Stimulated activated CD8-positive, alpha-beta memory T cell treated with anti-CD3 and anti-CD28 coated beads, Interleukin-7, amount 100 ng/mL, for 1 hour (primary cell): ENCODE data around the gene ROR1.

Source experiments
- DNase-seq, 2 donors: peaks; one replicate each; pipeline ENCODE4 v3.0.0-alpha.2; 2020; ENCODE audit warnings: low read depth in 2 of 2

The ROR1 gene

DNA sequence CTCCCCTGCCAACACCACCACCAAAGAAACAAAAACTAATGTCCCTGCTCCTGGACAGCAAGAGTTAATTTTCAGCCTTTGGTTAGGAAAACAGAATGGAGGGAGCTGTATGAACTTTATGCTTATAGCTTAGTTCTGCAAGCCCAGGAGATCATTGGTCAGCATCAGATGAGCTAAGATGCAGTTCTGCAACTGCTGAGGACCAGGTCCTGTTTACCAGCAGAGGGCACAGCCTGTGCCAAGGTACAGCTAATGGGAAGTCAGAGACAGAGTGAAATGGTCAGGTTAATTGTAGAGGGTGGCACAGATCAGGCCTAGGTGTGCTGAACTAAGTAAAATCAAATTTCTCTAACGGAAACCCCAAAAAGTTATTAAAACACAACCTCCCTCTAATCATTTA lies 161.3 kb downstream of the ROR1 start:
- no peak for DNase-seq

DNA sequence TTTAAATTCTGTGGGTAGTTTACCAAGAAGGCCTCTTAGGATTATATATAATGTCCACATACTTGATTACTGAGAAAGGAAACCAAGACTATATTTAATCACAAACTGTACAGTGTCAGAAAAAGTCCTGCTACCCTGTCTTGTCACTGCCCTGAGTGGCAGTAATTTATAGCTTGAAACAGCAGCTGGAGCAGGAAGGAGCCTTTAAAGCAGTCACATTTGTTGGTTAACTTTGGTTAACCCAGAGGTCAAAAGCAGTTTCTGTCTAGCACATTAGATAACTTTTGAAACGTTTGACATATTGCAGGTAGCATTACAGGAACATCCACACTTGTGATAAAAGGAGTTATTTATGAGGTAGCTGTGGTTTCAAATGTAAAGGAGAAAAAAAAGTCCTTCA lies 161.7 kb downstream of the ROR1 start:
- DNase-seq = no peak

DNA sequence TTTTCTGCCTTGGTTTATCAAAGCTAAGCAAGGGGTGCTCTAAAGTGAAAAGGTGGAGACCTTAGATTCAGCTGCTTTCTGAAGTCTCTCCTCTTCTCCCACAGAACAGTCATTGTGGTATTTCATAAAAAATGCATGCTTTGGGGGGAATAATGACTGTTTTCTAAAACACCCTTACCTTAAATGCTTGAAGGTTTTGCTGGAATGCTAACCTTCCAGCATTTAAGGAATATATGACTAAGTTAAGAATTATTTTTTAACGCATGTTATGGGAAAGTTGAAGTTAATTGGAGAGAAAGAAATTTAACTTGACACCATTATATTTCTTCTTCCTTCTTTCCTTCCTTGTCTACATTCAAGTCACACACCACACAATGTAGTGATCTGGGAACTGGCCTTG lies 162.5 kb downstream of the ROR1 start:
- no peak for DNase-seq

- DNase-seq = no peak
These were observed 163.0 kb downstream of the ROR1 start for GRCh38 chr1:63936801-63937200.

DNA sequence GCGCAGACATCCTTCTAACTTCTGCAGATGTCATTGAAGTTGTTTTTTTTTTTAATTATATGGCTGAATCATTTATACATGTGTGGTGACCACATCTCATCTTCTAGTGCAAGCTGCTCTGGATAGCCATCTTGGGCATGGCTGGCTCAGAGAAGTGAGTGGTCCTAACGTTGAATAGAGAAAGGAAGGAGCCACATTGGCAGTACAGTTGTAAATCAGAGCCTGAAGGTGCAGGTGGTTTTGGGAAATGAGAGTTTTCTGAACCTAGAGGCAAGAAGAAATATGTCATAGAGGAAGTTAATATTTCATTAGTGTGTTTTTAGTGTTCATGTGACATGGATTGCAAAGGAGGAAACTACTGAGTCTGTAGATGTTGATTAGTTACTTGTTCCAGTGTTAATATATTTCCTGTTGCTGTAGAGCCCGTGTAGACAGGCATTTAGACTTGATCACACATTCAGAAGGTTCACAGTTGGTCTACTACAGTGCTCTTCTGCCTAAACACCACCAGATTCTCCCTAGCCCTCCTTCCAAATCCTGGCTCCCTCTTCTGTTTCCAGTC lies 163.7 kb downstream of the ROR1 start:
- DNase-seq = no peak

- no peak for DNase-seq
These were observed 166.6 kb downstream of the ROR1 start for GRCh38 chr1:63940440-63940839.

- no peak for DNase-seq
These were observed 169.6 kb downstream of the ROR1 start for GRCh38 chr1:63943393-63943792.

GRCh38 chr1:63945943-63946342 lies 172.1 kb downstream of the ROR1 start:
- no peak for DNase-seq

DNA sequence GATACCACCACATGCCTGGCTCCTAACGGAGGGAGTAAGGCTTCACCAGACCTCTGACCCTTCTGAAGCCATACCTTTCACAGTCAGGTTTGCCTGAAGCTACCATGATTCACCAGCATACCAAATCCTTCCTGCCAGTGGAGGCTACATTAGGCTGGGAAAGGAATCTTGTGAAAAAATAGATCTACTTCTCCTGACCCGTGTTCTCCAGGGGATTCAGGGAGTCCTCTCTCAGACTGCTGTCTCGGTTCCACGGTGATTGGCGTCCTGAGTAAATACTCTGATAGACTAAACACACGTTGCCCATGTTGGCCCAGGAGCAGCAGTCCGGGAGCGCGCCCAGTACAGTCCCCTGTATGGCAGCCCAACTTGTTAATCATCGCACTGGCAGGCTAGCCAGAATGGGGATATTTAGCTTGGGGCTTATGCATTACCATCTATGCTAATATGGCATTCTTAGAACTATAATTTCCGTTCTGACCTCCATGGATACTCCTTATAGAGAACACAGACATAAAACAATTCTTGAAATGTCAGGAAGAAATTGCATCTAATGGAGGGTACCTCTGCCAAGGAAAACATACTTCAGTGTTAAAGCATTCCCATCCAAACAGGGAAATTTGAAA lies 173.2 kb downstream of the ROR1 start:
- DNase-seq = no peak

DNA sequence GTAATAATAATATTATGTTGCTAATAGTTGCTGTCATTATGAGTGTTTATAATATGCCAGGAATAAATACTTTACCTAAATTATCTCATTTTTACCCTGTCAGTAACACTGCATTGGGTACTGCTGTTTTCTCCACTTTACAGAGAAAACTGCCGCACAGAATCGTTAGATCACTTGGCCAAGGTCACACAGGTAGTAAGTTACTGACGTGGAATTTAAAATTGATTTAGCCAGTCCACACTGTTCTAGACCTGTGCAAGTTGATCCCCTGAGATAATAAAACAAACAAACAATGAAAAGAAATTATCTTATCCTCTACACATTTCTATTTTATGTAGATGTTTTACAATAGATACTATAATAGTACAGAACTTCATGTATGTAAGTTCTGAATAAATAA lies 174.1 kb downstream of the ROR1 start:
- DNase-seq = no peak

DNA sequence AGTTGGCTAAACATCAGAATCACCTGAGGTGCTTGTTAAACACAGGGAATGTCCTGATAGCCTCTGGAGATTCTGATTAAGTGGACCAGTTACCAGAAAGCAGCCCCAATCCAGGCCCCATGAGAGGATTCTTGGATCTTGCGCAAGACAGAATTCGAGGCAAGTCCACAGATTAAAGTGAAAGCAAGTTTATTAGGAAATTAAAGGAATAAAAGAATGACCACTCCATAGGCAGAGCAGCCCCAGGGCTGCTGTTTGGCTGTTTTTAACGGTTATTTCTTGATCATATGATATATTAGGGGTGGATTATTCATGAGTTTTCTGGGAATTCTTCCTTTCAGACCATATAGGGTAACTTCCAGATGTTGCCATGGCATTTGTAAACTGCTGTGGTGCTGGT lies 176.2 kb downstream of the ROR1 start:
- no peak for DNase-seq

GRCh38 chr1:63951059-63951946 lies 177.5 kb downstream of the ROR1 start:
- DNase-seq = no peak

- no peak for DNase-seq
These were observed 180.4 kb downstream of the ROR1 start for GRCh38 chr1:63954187-63954586.

GRCh38 chr1:63955370-63956145 lies 181.7 kb downstream of the ROR1 start:
- DNase-seq = no peak

- no peak for DNase-seq
These were observed 184.7 kb downstream of the ROR1 start for GRCh38 chr1:63958556-63958955.

- DNase-seq = no peak
These were observed 186.5 kb downstream of the ROR1 start for GRCh38 chr1:63960326-63960725.

DNA sequence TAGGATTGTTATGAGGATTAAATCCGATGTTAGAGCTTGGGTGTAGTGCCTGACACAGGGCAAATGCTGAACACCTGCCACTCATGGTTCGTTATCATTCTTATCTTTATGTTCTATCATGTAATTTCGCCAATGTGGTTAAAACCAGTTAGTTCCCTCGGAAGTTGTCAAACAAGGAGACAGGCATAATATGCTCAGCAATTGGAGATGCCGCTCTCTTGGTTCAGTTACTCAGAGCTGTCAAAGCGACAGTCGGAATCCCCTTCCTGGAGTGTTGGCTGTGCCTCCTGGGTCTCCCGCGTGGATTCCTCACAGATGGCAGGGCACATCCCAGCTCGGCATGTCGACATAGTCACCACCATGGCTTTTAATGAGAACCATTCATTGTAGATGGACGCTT lies 192.2 kb downstream of the ROR1 start:
- DNase-seq = no peak

DNA sequence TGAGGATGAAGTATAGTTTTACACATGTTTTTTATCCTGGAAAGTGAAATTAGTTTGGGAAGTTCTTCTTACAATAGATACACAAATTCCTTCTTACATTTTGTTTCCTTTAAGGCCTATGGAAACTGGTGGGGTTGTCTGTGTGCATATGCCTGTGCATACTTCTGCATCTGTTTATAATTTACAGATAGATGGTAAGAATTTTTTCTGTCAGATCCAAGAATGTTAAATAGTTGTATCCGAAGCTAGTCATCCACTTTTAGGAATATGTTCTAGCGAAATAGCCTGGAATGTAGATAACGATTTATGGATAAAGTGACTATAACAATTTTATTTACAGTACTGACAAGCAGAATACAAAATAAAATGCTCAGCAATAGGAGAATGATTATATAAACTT lies 194.1 kb downstream of the ROR1 start:
- no peak for DNase-seq

- DNase-seq = no peak
These were observed 195.0 kb downstream of the ROR1 start for GRCh38 chr1:63968663-63969440.

DNA sequence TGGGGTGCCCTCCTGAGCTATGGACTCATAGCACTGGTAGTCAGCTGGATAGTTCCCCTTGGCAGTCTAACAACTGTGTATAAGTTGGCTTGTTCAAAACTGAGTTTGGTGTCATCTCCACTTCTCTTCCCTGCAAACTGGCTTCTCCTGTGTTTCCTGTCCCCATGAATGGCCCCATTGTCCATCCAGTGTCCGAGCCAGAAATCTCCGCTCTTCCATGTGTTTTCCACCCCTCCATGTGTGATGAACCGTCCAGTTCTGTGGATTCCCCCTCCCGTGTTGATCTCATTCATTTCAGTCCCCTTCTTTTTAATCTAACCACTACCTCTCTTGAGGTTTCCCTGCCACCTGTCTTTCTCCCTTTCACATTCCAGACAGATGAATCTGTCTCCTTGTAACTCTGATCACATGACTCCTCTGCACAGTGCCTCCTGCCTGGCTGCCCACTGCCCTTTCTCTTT lies 195.7 kb downstream of the ROR1 start:
- no peak for DNase-seq

- no peak for DNase-seq
These were observed 197.7 kb downstream of the ROR1 start for GRCh38 chr1:63971557-63971956.
